ENCODE results near the gene GJA1. TPM values are rescaled to one million over a fixed set of nuclear protein-coding genes. Genes with fewer than 3 reads are reported as not detected.
"Not testable (repeated sequence)": the region's sequence is repeated elsewhere in the genome, so short reads cannot be mapped to it uniquely, and the experiment has no call there.

The GJA1 gene
- polyA plus RNA-seq, 2 of the 4 experiments (the other 2 are of a cell fraction), result 87.4 to 170 TPM

DNA sequence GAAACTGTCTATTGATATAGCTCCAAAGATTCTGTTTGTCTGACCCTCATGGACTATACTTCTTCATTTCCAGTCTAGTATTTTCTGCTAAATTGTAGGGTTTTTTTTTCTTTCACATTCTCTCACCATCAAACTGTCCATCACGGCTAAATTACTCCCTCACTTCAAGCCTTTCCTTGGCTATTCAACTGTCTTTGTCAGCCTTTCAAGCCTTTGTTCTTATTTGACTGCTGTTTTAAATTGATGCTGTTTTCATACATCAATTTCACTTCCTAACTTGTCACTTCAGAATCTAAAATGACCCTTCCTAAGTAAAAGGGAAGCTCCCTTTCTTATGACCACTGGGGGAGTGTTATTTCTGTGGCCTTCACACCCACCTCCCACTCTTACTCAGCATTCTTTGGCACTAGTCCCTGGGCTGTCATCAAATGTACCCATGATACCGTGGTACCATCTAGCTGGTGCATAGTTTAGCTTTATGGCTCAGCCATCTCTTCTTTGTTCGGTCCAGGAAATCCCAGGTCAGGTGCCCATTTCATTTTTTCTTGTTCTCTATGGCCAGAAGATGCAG is 8.6 kb downstream of the GJA1 start:
- DNase-seq (ENCODE audit: low read depth in 1 of 2, low spot score in 1 of 2) (no peak), FAIRE-seq (no peak), ATAC-seq (peak in 1 of 2 experiments; percentile 34; a peak in 2 of 6 replicates)
- peaks cover 63% of the 10 kb centered on the region for H3K4me1 ChIP-seq
- WGBS (ENCODE audit: missing lambda C conversion rate), result 60% methylated on average over 3 of the region's 3 CpGs
- TF ChIP-seq HOXA7 (CRISPR knock-in tag; IDR thresholded peaks at IDR 0.05) (no peak), KDM1A (IDR thresholded peaks at IDR 0.05; ENCODE audit: low read depth) (no peak), HEYL (CRISPR knock-in tag; IDR thresholded peaks at IDR 0.05) (no peak), SREBF2 (IDR thresholded peaks at IDR 0.05) (no peak), ZC3H11A (IDR thresholded peaks at IDR 0.05) (no peak), RAD21 (conservative IDR thresholded peaks at IDR 0.05 in 1 of 2, IDR thresholded peaks at IDR 0.05 in 1 of 2) (no peak), FOSL2 (IDR thresholded peaks at IDR 0.05) (no peak), FOSL2 (CRISPR knock-in tag; IDR thresholded peaks at IDR 0.05) (no peak), PBX3 (IDR thresholded peaks at IDR 0.05) (no peak), RARB (CRISPR knock-in tag; IDR thresholded peaks at IDR 0.05) (no peak), HOXB13 (CRISPR knock-in tag; IDR thresholded peaks at IDR 0.05; ENCODE audit: low read depth) (no peak), GATA3 (IDR thresholded peaks at IDR 0.05; ENCODE audit: borderline replicate concordance) (no peak), ZNF302 (CRISPR knock-in tag; IDR thresholded peaks at IDR 0.05) (no peak)
- TF ChIP-seq, protein P1, sequence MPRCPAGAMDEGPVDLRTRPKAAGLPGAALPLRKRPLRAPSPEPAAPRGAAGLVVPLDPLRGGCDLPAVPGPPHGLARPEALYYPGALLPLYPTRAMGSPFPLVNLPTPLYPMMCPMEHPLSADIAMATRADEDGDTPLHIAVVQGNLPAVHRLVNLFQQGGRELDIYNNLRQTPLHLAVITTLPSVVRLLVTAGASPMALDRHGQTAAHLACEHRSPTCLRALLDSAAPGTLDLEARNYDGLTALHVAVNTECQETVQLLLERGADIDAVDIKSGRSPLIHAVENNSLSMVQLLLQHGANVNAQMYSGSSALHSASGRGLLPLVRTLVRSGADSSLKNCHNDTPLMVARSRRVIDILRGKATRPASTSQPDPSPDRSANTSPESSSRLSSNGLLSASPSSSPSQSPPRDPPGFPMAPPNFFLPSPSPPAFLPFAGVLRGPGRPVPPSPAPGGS (IDR thresholded peaks at IDR 0.05), result no peak
- peak overlapping the region; percentile 16; the same call in 2 of the 3 replicates for H3K4me2 ChIP-seq
- H3K9me3 ChIP-seq, result no peaks in the 10 kb centered on the region
- ChIA-PET POLR2A (no interaction called here), CTCF (interaction anchor here (1.2 to 1.6 kb wide), 4 partner anchors 11 to 248 kb away, joined by 3 to 4 read pairs (median 4); no protein-coding TSS in a partner anchor)
- peak overlapping the region in 1 of 2 experiments; percentile 12; a peak in 1 of 6 replicates for H3K27ac ChIP-seq
- no peak overlapping the region for H3K4me3 ChIP-seq

DNA sequence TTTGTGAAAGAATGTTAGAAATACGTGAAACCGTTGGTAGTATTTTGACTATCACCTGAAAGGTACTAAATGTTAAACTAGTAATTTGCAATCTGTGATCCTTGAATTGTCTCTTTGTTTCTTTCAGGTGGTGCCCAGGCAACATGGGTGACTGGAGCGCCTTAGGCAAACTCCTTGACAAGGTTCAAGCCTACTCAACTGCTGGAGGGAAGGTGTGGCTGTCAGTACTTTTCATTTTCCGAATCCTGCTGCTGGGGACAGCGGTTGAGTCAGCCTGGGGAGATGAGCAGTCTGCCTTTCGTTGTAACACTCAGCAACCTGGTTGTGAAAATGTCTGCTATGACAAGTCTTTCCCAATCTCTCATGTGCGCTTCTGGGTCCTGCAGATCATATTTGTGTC is 11.3 kb downstream of the GJA1 start:
- H3K4me1 ChIP-seq, result peaks cover 40% of the 10 kb centered on the region
- ATAC-seq; POLR2A ChIA-PET; H3K27ac ChIP-seq; H3K4me3 ChIP-seq; H3K9me3 ChIP-seq; CTCF ChIA-PET; FAIRE-seq; DNase-seq (ENCODE audit: low read depth in 1 of 2, low spot score in 1 of 2); H3K4me2 ChIP-seq: not testable (repeated sequence)
- 93% methylated on average over 7 of the region's 7 CpGs for WGBS (ENCODE audit: missing lambda C conversion rate)

- H3K4me1 ChIP-seq, result peaks cover 30% of the 10 kb centered on the region
- H3K4me2 ChIP-seq; ATAC-seq; FAIRE-seq; H3K27ac ChIP-seq; DNase-seq (ENCODE audit: low read depth in 1 of 2, low spot score in 1 of 2); POLR2A ChIA-PET; H3K4me3 ChIP-seq; H3K9me3 ChIP-seq: not testable (repeated sequence)
- CTCF ChIA-PET, result interaction anchor here (1.0 kb wide), 1 partner anchor 8 kb away, joined by 3 read pairs; no protein-coding TSS in a partner anchor
- 84% methylated on average over 7 of the region's 7 CpGs for WGBS (ENCODE audit: missing lambda C conversion rate)
Observed at GRCh38 chr6:121447746-121448145, 12.3 kb downstream of the GJA1 start.

- H3K4me1 ChIP-seq, result peaks cover 23% of the 10 kb centered on the region
- POLR2A ChIA-PET; H3K27ac ChIP-seq; CTCF ChIA-PET; H3K4me3 ChIP-seq; DNase-seq (ENCODE audit: low read depth in 1 of 2, low spot score in 1 of 2); H3K9me3 ChIP-seq; ATAC-seq; H3K4me2 ChIP-seq: not testable (repeated sequence)
- 34% methylated on average over 2 of the region's 2 CpGs for whole genome bisulfite sequencing (ENCODE audit: missing lambda C conversion rate)
- peak in 1 of 2 experiments; percentile 20; a peak in 1 of 4 replicates for TF ChIP-seq CEBPB (IDR thresholded peaks at IDR 0.05)
- peak; percentile 68 for FAIRE-seq
Observed at GRCh38 chr6:121448528-121448927, 13.1 kb downstream of the GJA1 start.

DNA sequence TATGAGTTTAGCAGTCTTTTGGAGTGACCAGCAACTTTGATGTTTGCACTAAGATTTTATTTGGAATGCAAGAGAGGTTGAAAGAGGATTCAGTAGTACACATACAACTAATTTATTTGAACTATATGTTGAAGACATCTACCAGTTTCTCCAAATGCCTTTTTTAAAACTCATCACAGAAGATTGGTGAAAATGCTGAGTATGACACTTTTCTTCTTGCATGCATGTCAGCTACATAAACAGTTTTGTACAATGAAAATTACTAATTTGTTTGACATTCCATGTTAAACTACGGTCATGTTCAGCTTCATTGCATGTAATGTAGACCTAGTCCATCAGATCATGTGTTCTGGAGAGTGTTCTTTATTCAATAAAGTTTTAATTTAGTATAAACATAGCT is 13.9 kb downstream of the GJA1 start:
- ChIA-PET POLR2A (no interaction called here), CTCF (no interaction called here)
- Histone ChIP-seq H3K4me2 (no peak overlapping the region), H3K4me1 (peaks cover 15% of the 10 kb centered on the region), H3K9me3 (no peaks in the 10 kb centered on the region), H3K27ac (no peak overlapping the region), H3K4me3 (no peak overlapping the region)
- TF ChIP-seq, protein P2, sequence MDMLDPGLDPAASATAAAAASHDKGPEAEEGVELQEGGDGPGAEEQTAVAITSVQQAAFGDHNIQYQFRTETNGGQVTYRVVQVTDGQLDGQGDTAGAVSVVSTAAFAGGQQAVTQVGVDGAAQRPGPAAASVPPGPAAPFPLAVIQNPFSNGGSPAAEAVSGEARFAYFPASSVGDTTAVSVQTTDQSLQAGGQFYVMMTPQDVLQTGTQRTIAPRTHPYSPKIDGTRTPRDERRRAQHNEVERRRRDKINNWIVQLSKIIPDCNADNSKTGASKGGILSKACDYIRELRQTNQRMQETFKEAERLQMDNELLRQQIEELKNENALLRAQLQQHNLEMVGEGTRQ (IDR thresholded peaks at IDR 0.05), result no peak
- no peak for TF ChIP-seq TP53 (CRISPR knock-in tag; IDR thresholded peaks at IDR 0.05)
- TF ChIP-seq MAFK (IDR thresholded peaks at IDR 0.05; ENCODE audit: partially characterized antibody), result peak; percentile 90
- FAIRE-seq (peak; percentile 46), ATAC-seq (no peak), DNase-seq (ENCODE audit: low read depth in 1 of 2, low spot score in 1 of 2) (no peak)
- 91% methylated on average over 1 of the region's 1 CpG for WGBS (ENCODE audit: missing lambda C conversion rate)

All from A549 (cell line).